IPS-18c (cell line): ENCODE data around the gene MAGED4B.
"Not testable (repeated sequence)": the region's sequence is repeated elsewhere in the genome, so short reads cannot be mapped to it uniquely, and the experiment has no call there.

Experiments used
- H3K4me3 ChIP-seq: 2 replicates; pipeline ENCODE4 v1.7.0; 2013; ENCODE audit warnings: low read depth, mild to moderate bottlenecking, low read length, moderate library complexity; ENCODE audit not compliant: insufficient read depth
- H3K9me3 ChIP-seq: one replicate; pipeline ENCODE4 v1.6.1; 2013; ENCODE audit warnings: mild to moderate bottlenecking, low read length, moderate library complexity; ENCODE audit not compliant: control insufficient read depth, insufficient read depth

MAGED4B gene, protein sequence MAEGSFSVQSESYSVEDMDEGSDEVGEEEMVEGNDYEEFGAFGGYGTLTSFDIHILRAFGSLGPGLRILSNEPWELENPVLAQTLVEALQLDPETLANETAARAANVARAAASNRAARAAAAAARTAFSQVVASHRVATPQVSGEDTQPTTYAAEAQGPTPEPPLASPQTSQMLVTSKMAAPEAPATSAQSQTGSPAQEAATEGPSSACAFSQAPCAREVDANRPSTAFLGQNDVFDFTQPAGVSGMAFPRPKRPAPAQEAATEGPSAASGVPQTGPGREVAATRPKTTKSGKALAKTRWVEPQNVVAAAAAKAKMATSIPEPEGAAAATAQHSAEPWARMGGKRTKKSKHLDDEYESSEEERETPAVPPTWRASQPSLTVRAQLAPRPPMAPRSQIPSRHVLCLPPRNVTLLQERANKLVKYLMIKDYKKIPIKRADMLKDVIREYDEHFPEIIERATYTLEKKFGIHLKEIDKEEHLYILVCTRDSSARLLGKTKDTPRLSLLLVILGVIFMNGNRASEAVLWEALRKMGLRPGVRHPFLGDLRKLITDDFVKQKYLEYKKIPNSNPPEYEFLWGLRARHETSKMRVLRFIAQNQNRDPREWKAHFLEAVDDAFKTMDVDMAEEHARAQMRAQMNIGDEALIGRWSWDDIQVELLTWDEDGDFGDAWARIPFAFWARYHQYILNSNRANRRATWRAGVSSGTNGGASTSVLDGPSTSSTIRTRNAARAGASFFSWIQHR

DNA sequence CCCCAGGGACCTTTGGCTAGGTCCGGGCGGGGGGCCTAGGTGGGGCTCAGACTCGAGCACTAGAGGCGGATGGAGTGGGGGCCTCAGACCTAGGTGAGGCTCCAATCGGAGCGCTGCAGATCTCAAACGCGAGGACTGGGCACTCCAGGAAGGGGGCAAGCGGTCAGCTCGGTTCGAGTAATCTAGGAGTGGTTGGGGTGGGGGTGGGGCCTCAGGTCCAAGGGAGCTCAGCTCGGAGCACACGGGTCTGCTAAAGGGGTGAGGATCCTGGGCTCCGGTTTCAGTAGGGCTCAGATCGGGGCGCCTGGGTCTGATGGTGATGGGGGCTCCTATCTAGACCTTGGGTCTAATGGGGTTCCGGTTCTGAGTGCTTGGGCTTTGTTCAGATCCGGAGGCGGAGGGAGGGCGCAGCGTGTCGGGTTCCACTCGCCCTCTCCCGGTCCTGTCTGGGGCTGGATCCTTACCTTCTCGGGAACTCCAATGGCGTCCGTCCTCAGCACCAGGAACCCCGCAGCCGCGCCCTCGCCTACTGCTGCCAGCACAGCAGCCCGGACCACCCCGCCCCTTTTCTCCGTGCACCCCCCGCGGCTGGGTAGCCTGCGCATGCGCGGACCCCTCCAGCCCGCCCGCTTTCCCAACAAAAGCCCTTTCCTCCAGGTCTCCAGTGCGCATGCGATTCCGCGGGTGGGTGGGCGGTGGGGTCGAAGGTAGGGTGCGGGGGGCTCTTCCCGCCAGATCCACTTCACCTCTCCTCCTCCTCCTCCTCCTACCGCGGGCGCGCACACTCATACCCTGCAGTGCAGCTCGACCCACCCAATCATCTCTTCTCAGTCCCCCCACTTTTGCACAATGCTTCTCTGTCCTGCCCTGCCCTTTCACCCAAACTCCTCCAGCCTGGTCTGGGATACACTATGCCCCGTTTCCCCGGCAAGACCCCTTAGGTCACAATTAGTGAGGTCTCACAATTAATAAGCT, at the start of gene MAGED4B:
Gene MAGED4B (minus strand): TSS at position 518 of the 975 bp plus-strand sequence. CDS start 1,011 bp downstream, outside the sequence.
- H3K9me3 ChIP-seq, H3K4me3 ChIP-seq: not testable (repeated sequence)

DNA sequence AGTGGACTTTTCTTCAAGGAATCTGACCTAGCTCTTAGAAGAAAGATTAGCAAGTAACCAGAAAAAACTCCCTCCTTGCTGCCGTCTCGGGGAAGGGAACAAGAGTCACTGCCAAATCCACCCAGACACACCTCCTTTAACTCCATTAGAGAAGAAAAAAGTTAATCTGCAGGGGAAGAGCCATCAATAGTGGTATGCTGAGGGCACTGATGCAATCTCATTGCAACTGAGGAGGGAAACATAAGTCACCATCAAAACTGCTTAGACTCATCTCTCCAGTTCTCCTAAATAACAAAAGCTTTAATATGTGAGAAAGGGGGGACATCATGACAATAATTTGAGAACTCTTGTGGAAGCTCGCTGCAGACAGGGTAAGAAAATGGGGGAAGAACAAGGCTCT, 49.3 kb upstream of the MAGED4B start:
- H3K9me3 ChIP-seq = peaks cover 4% of the 10 kb centered on the region
- H3K4me3 ChIP-seq = no peak overlapping the region

DNA sequence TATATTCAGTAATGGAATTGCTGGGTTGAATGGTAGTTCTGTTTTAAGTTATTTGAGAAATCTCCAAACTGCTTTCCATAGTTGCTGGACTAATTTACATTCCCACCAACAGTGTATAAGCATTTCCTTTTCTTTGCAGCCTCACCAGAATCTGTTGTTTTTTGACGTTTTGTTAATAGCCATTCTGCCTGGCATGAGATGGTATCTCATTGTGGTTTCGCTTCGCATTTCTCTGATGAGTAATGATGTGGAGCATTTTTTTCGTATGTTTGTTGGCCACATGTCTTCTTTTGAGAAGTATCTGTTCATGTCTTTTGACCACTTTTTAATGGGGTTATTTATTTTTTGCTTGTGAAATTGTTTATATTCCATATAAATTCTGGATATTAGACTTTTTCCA, 13.6 kb upstream of the MAGED4B start:
- Histone ChIP-seq H3K9me3 (no peaks in the 10 kb centered on the region), H3K4me3 (no peak overlapping the region)

DNA sequence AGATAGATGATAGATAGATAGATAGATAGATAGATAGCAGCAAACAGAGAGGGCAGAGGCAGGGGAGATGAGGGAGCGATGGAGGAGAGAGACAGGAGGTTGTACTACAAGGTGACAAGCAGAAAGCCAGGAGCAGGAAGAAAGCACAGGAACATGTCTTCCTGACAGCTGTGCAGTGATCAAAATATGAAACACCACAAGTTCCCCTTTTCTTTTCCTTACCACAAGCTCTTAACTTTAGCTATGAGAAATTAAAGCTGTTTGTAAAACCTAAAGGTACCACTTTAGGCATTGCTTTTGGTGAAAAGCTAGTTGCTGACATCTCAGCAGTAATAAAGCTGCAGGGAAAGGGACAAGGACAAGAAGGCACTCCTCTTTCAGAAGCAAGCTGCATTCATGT, 9.1 kb upstream of the MAGED4B start:
- H3K4me3 ChIP-seq = no peak overlapping the region

DNA sequence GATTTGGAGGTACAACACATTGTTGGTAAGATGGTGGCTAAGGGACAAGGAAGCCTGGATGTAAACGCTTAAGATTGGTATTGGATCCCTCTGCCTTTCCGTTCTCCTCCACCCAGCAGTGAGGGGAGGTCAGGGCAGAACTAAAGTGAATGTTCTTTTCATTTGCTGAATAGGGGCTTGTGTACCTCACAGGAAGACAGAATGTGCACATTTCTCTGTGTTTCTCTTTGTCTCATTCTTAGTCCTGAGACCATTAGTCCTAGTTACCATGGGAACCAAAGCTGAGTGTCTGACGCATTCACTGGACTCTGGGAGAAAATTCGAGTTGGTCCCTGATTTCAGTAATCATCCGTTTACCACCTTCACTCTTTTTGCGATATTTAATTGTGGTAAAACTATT, 26.7 kb downstream of the MAGED4B start:
- not testable (repeated sequence) for H3K9me3 ChIP-seq, H3K4me3 ChIP-seq

More for the DNA sequence above, 9.1 kb upstream of the MAGED4B start:
- no peaks in the 10 kb centered on the region for H3K9me3 ChIP-seq

DNA sequence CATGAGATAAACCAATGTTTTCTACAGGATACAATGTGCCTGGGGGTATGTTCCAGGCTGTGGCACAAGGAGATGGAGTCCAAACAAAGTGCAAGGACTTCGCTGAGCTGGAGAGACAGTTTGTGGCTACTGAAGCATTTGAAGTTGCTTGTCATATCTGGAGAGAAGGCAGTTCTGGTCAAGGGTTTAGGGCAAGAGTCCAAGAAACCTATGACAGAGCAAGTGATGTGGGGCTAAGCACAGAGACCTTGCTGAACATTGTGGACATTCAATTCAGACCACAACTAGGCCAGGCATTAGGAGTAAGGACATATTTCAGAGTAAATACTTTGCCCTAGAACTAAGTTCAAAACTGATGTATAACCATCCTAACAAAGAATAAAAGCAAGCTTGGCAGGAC, 34.8 kb downstream of the MAGED4B start:
- Histone ChIP-seq H3K9me3 (peaks cover 3% of the 10 kb centered on the region), H3K4me3 (no peak overlapping the region)

DNA sequence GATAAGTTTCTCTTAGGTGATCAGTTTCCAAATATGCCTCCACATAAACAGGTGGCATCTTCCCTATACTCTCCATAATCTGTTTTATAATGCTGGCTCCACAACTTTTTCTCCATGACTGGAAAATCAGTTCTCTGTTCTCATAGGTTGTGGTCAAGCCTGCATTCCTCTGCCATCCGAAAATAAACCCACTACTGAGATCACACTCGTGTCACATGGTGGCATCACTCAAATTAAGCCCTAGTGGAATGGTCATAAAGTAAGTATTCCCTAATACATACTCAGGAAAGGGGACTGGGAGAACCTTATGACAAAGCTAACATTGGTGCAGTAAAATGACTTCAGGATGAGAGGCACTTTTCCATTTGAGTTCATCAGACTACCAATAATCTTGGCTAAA, 37.6 kb downstream of the MAGED4B start:
- Histone ChIP-seq H3K9me3 (peaks cover 3% of the 10 kb centered on the region), H3K4me3 (no peak overlapping the region)

DNA sequence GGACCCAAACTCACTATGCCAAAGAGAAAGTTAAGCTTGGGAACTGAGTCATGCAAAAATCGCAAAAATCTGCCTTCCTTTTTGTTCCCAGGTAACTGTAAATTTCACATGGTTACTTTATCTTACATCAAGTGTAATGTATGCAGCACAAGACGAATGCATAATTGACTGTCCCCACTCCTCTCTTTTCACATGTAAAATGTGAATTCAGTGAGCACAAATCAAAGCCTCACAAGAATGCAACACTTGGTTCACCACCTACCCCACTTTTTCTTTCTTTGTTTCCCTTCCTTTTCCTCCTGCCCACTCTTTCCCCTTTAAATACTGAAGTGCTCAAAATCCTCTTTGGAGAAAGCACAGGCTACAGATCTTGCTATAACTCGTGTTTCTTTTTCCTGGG, 53.2 kb downstream of the MAGED4B start:
- no peak overlapping the region for H3K4me3 ChIP-seq
- no peaks in the 10 kb centered on the region for H3K9me3 ChIP-seq
